MM.1S (cell line): ENCODE results near the gene FOXN3.

Source experiments
- EZH2 ChIP-seq: fragments of 300-600 bp; sonication (generic); optimal IDR thresholded peaks from 2 replicates; pipeline ENCODE3; 2017; ENCODE audit warnings: low read depth, mild to moderate bottlenecking, antibody characterized with exemption, low read length, mixed read lengths
- TF ChIP-seq, protein P1 (sequence below): fragments of 300-600 bp; sonication (generic); IDR thresholded peaks from 2 replicates; pipeline ENCODE4 v1.5.1; 2016; ENCODE audit warnings: antibody characterized with exemption, low read length, mixed read lengths

DNA sequence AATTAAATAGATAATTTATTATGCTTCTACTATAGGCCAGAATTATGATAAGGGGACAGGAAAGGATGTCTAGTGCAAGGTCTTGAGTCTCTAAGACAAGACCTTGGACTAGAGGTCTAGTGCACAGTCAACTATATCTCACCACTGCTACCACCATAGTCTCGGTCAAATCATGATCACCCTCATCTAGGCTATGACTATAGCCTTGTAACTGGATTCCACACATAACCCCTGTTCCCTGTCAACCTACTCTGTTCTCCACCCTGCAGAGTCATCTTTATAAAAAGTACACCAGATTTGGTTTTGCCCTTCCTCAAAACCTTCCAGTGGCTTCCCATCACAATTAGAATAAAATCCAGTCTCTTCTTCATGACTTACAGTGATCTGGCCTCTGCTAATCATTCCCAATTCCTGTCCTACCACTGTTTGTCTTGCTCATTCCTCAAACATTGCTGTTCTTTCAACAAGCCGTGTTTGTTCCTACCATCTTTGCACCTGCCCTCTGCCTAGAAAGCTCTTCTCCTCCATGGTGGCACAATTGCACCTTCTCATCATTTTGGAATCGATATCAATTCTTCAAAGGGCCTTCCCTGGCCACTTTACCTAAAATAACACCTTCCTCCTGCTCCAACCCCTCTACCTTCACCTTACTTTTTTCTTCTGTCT, 169.4 kb downstream of the FOXN3 start:
- TF ChIP-seq, protein P1, sequence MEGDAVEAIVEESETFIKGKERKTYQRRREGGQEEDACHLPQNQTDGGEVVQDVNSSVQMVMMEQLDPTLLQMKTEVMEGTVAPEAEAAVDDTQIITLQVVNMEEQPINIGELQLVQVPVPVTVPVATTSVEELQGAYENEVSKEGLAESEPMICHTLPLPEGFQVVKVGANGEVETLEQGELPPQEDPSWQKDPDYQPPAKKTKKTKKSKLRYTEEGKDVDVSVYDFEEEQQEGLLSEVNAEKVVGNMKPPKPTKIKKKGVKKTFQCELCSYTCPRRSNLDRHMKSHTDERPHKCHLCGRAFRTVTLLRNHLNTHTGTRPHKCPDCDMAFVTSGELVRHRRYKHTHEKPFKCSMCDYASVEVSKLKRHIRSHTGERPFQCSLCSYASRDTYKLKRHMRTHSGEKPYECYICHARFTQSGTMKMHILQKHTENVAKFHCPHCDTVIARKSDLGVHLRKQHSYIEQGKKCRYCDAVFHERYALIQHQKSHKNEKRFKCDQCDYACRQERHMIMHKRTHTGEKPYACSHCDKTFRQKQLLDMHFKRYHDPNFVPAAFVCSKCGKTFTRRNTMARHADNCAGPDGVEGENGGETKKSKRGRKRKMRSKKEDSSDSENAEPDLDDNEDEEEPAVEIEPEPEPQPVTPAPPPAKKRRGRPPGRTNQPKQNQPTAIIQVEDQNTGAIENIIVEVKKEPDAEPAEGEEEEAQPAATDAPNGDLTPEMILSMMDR = no peak
- TF ChIP-seq EZH2 = no peak
